ENCODE data around the gene PNN. TPM values are rescaled to one million over a fixed set of nuclear protein-coding genes. Genes with fewer than 3 reads are reported as not detected.

PNN gene
- polyA plus RNA-seq, 1 donor (not counting 4 experiments of a cell fraction or from before 2014, with no cell fraction given), result 30.6 TPM

GRCh38 chr14:39145266-39145966 is 29.6 kb upstream of the PNN start:
- Histone ChIP-seq H3K4me2 (ENCODE audit: control insufficient read depth, extremely low read depth, insufficient read depth, low read depth, low read length) (no peak overlapping the region), H3K27me3 (ENCODE audit: control insufficient read depth, extremely low read depth, insufficient read depth, low read length) (no peaks in the 10 kb centered on the region), H3K9me3 (ENCODE audit: control insufficient read depth, low read depth, low read length) (no peaks in the 10 kb centered on the region), H4K20me1 (ENCODE audit: control insufficient read depth, extremely low read depth, insufficient read depth, low read length) (no peaks in the 10 kb centered on the region), H3K36me3 (ENCODE audit: control insufficient read depth in 2 of 2, extremely low read depth in 1 of 2, insufficient read depth in 2 of 2, low read length in 2 of 2) (peaks cover 1 to 4% of the 10 kb centered on the region in 2 experiments), H3K4me3 (ENCODE audit: control insufficient read depth in 2 of 3, extremely low read depth in 1 of 3, insufficient read depth in 2 of 3, low read depth in 1 of 3, low read length in 3 of 3) (no peak overlapping the region), H2AFZ (ENCODE audit: control insufficient read depth, low read length) (no peak overlapping the region), H3K27ac (ENCODE audit: control insufficient read depth, insufficient read depth, low read length) (no peak overlapping the region), H3K4me1 (ENCODE audit: control insufficient read depth, extremely low read depth, insufficient read depth, low read length) (no peaks in the 10 kb centered on the region), H3K9me1 (ENCODE audit: control insufficient read depth, extremely low read depth, insufficient read depth, low read length) (no peaks in the 10 kb centered on the region), H3K79me2 (ENCODE audit: control insufficient read depth, insufficient read depth, low read length) (no peaks in the 10 kb centered on the region), H3K9ac (ENCODE audit: control insufficient read depth, extremely low read depth, insufficient read depth, low read length) (no peak overlapping the region)
- peak; percentile 51 for FAIRE-seq
- DNase-seq (ENCODE audit: low read depth, low spot score), result no peak
- TF ChIP-seq CTCF (optimal IDR thresholded peaks at IDR 0.05 in 1 of 3, IDR thresholded peaks at IDR 0.05 in 1 of 3, conservative IDR thresholded peaks at IDR 0.05 in 1 of 3; ENCODE audit: extremely low read depth in 1 of 3, insufficient read depth in 2 of 3, low read length in 3 of 3) (no peak), EZH2 (IDR thresholded peaks at IDR 0.05; ENCODE audit: low read length) (no peak)
- dilution Hi-C loops (cut with MboI; ENCODE audit: extremely low pct_ligation_motif_present, low sequenced_read_pairs), result no loop called here

GRCh38 chr14:39154594-39155189 is 20.4 kb upstream of the PNN start:
- Histone ChIP-seq H3K9me1 (ENCODE audit: control insufficient read depth, extremely low read depth, insufficient read depth, low read length) (no peaks in the 10 kb centered on the region), H2AFZ (ENCODE audit: control insufficient read depth, low read length) (no peak overlapping the region), H3K36me3 (ENCODE audit: control insufficient read depth in 2 of 2, extremely low read depth in 1 of 2, insufficient read depth in 2 of 2, low read length in 2 of 2) (peaks cover 7 to 13% of the 10 kb centered on the region in 2 experiments), H3K4me2 (ENCODE audit: control insufficient read depth, extremely low read depth, insufficient read depth, low read depth, low read length) (no peak overlapping the region), H3K79me2 (ENCODE audit: control insufficient read depth, insufficient read depth, low read length) (no peaks in the 10 kb centered on the region), H3K4me3 (ENCODE audit: control insufficient read depth in 2 of 3, extremely low read depth in 1 of 3, insufficient read depth in 2 of 3, low read depth in 1 of 3, low read length in 3 of 3) (no peak overlapping the region), H3K4me1 (ENCODE audit: control insufficient read depth, extremely low read depth, insufficient read depth, low read length) (no peaks in the 10 kb centered on the region), H4K20me1 (ENCODE audit: control insufficient read depth, extremely low read depth, insufficient read depth, low read length) (no peaks in the 10 kb centered on the region), H3K27me3 (ENCODE audit: control insufficient read depth, extremely low read depth, insufficient read depth, low read length) (no peaks in the 10 kb centered on the region), H3K9me3 (ENCODE audit: control insufficient read depth, low read depth, low read length) (no peaks in the 10 kb centered on the region), H3K27ac (ENCODE audit: control insufficient read depth, insufficient read depth, low read length) (no peak overlapping the region), H3K9ac (ENCODE audit: control insufficient read depth, extremely low read depth, insufficient read depth, low read length) (no peak overlapping the region)
- FAIRE-seq, result no peak
- dilution Hi-C loops (cut with MboI; ENCODE audit: extremely low pct_ligation_motif_present, low sequenced_read_pairs), result no loop called here
- TF ChIP-seq CTCF (optimal IDR thresholded peaks at IDR 0.05 in 1 of 3, IDR thresholded peaks at IDR 0.05 in 1 of 3, conservative IDR thresholded peaks at IDR 0.05 in 1 of 3; ENCODE audit: extremely low read depth in 1 of 3, insufficient read depth in 2 of 3, low read length in 3 of 3), result no peak
- TF ChIP-seq EZH2 (IDR thresholded peaks at IDR 0.05; ENCODE audit: low read length), result no peak
- DNase-seq (ENCODE audit: low read depth, low spot score), result no peak

Data from keratinocyte (primary cell).